GM21529 (cell line): Measurements from ENCODE around the gene CHMP3.
"Not testable (repeated sequence)": the region's sequence is repeated elsewhere in the genome, so short reads cannot be mapped to it uniquely, and the experiment has no call there.

Experiments used
- ATAC-seq: cut with Tn5 transposase; IDR thresholded peaks from one replicate; pipeline ENCODE4 v1.9.1; 2021; ENCODE audit not compliant: unreplicated experiment

CHMP3 gene

GRCh38 chr2:86549963-86550725 is 13.1 kb downstream of the CHMP3 start:
- ATAC-seq: not testable (repeated sequence)

- ATAC-seq: not testable (repeated sequence)
Measured at GRCh38 chr2:86549440-86549839, 13.8 kb downstream of the CHMP3 start.

- not testable (repeated sequence) for ATAC-seq
Measured at GRCh38 chr2:86548913-86549396, 14.3 kb downstream of the CHMP3 start.

- not testable (repeated sequence) for ATAC-seq
Measured at GRCh38 chr2:86548165-86548912, 14.9 kb downstream of the CHMP3 start.

- ATAC-seq: not testable (repeated sequence)
Measured at GRCh38 chr2:86545296-86545924, 17.8 kb downstream of the CHMP3 start.

GRCh38 chr2:86544278-86545099 is 18.8 kb downstream of the CHMP3 start:
- ATAC-seq: not testable (repeated sequence)

- no peak for ATAC-seq
Measured at GRCh38 chr2:86543793-86544192, 19.4 kb downstream of the CHMP3 start.

GRCh38 chr2:86543335-86543734 is 19.9 kb downstream of the CHMP3 start:
- ATAC-seq: no peak

GRCh38 chr2:86542814-86543213 is 20.4 kb downstream of the CHMP3 start:
- no peak for ATAC-seq

GRCh38 chr2:86541334-86541733 is 21.9 kb downstream of the CHMP3 start:
- ATAC-seq: no peak

- no peak for ATAC-seq
Measured at GRCh38 chr2:86533589-86533988, 29.7 kb downstream of the CHMP3 start.

- ATAC-seq: no peak
Measured at GRCh38 chr2:86525421-86526340, 37.6 kb downstream of the CHMP3 start.

GRCh38 chr2:86523491-86523890 is 39.8 kb downstream of the CHMP3 start:
- ATAC-seq: no peak

- no peak for ATAC-seq
Measured at GRCh38 chr2:86522711-86523110, 40.5 kb downstream of the CHMP3 start.

- no peak for ATAC-seq
Measured at GRCh38 chr2:86521922-86522321, 41.3 kb downstream of the CHMP3 start.

- no peak for ATAC-seq
Measured at GRCh38 chr2:86520153-86520552, 43.1 kb downstream of the CHMP3 start.

GRCh38 chr2:86519349-86519748 is 43.9 kb downstream of the CHMP3 start:
- ATAC-seq: no peak

GRCh38 chr2:86518481-86518880 is 44.8 kb downstream of the CHMP3 start:
- ATAC-seq: no peak

GRCh38 chr2:86513948-86514660 is 49.1 kb downstream of the CHMP3 start:
- ATAC-seq: no peak
